WERI-Rb-1 (cell line): ENCODE results near the gene NLGN2.

Experiments used
- DNase-seq: peaks from one replicate; pipeline ENCODE4 v3.0.0-alpha.2; 2020
- H3K27ac ChIP-seq: fragments of 250-450 bp; sonication (Bioruptor Pico); 2 replicates; pipeline ENCODE4 v1.5.1; 2020; ENCODE audit warnings: mild to moderate bottlenecking, moderate library complexity
- H3K27me3 ChIP-seq: fragments of 250-450 bp; sonication (Bioruptor Pico); 2 replicates; pipeline ENCODE4 v1.5.1; 2021; ENCODE audit warnings: mild to moderate bottlenecking, low read depth, moderate library complexity; ENCODE audit not compliant: insufficient read depth, severe bottlenecking
- H3K36me3 ChIP-seq: fragments of 250-450 bp; sonication (Bioruptor Pico); 2 replicates; pipeline ENCODE4 v1.5.1; 2020; ENCODE audit warnings: mild to moderate bottlenecking, moderate library complexity
- H3K4me3 ChIP-seq: 2 replicates; pipeline ENCODE4 v1.5.1; 2011; ENCODE audit warnings: low read depth, mild to moderate bottlenecking, control low read depth, low read length
- H3K9me3 ChIP-seq: fragments of 250-450 bp; sonication (Bioruptor Pico); 2 replicates; pipeline ENCODE4 v1.5.1; 2021; ENCODE audit warnings: mild to moderate bottlenecking, moderate library complexity; ENCODE audit not compliant: severe bottlenecking
- TF ChIP-seq, protein P1 (sequence below): IDR thresholded peaks from 2 replicates; pipeline ENCODE4 v1.5.1; 2011; ENCODE audit warnings: low read depth, mild to moderate bottlenecking, control low read depth, inconsistent platforms, low read length

NLGN2 gene

DNA sequence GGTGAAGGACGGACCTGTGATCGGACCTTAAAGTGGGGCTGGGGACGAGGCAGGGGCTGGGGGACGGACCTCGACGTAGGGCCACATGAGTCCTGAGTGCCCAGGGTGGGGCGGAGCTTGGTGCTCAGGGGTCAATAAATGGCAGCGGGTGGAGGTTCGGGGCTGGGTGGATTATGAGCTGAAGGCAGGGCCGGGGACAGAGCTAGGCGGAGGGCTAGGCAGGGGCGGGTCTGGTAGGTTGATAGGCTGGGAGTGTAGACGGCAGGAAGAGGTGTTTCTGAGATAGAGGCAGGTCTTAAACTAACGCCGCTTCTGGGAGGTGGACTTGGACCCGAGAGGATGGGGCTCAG is 37.9 kb downstream of the NLGN2 start:
- H3K27ac ChIP-seq, result no peak overlapping the region
- no peak for DNase-seq
- H3K27me3 ChIP-seq, result no peaks in the 10 kb centered on the region
- H3K9me3 ChIP-seq, result no peaks in the 10 kb centered on the region
- TF ChIP-seq, protein P1, sequence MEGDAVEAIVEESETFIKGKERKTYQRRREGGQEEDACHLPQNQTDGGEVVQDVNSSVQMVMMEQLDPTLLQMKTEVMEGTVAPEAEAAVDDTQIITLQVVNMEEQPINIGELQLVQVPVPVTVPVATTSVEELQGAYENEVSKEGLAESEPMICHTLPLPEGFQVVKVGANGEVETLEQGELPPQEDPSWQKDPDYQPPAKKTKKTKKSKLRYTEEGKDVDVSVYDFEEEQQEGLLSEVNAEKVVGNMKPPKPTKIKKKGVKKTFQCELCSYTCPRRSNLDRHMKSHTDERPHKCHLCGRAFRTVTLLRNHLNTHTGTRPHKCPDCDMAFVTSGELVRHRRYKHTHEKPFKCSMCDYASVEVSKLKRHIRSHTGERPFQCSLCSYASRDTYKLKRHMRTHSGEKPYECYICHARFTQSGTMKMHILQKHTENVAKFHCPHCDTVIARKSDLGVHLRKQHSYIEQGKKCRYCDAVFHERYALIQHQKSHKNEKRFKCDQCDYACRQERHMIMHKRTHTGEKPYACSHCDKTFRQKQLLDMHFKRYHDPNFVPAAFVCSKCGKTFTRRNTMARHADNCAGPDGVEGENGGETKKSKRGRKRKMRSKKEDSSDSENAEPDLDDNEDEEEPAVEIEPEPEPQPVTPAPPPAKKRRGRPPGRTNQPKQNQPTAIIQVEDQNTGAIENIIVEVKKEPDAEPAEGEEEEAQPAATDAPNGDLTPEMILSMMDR, result no peak
- H3K4me3 ChIP-seq, result no peak overlapping the region
- H3K36me3 ChIP-seq, result no peaks in the 10 kb centered on the region

DNA sequence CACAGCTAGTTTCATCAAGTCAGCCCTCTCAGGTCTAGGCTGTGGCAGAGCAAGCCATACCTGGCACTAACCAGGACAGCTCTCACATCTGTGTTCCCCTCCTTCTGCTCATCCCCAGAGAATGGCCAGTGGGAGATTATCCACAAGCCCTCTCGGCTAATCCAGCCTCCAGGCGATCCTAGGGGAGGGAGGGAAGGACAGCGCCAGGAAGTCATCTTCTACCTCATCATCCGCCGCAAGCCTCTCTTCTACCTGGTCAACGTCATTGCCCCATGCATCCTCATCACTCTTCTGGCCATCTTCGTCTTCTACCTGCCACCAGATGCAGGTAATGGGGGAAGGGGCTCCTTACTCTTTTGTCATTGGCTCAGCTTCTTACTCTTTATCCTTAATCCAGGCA is 40.8 kb downstream of the NLGN2 start:
- TF ChIP-seq, protein P1, result no peak
- H3K27ac ChIP-seq, result no peak overlapping the region
- no peaks in the 10 kb centered on the region for H3K9me3 ChIP-seq
- peak; percentile 74 for DNase-seq
- H3K4me3 ChIP-seq, result no peak overlapping the region
- H3K27me3 ChIP-seq, result no peaks in the 10 kb centered on the region
- H3K36me3 ChIP-seq, result no peaks in the 10 kb centered on the region

DNA sequence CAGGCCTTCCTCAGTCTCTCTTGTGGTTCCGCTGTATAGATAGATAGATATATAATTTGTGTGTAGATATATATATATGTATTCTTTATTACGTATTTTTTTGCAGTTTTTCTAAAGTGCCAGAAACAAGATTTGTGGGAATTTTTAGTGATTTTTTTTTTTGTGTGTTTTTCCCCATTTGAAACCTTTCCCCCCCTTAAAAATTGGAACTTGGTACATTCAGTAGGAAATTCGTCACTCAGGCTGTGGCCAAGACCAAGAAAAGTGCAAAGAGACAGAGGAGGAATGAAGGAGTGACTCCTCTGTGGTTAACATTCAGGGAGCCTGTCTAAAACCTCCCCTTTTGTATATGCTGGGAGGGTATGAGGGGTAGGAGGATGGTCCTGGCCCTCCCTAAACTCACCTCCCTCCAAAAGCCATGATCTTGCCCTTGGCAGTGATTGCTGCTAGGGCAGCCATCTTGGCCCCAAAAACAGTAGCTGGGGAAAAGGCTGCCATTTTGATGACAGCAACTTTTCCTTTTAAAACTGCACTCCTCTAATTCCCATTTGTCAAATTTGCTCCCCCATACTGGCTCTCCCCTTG is 52.4 kb downstream of the NLGN2 start:
- TF ChIP-seq, protein P1, result no peak
- no peak for DNase-seq
- H3K27ac ChIP-seq, result no peak overlapping the region
- no peaks in the 10 kb centered on the region for H3K9me3 ChIP-seq
- H3K36me3 ChIP-seq, result peaks cover 21% of the 10 kb centered on the region
- no peak overlapping the region for H3K4me3 ChIP-seq
- no peaks in the 10 kb centered on the region for H3K27me3 ChIP-seq

DNA sequence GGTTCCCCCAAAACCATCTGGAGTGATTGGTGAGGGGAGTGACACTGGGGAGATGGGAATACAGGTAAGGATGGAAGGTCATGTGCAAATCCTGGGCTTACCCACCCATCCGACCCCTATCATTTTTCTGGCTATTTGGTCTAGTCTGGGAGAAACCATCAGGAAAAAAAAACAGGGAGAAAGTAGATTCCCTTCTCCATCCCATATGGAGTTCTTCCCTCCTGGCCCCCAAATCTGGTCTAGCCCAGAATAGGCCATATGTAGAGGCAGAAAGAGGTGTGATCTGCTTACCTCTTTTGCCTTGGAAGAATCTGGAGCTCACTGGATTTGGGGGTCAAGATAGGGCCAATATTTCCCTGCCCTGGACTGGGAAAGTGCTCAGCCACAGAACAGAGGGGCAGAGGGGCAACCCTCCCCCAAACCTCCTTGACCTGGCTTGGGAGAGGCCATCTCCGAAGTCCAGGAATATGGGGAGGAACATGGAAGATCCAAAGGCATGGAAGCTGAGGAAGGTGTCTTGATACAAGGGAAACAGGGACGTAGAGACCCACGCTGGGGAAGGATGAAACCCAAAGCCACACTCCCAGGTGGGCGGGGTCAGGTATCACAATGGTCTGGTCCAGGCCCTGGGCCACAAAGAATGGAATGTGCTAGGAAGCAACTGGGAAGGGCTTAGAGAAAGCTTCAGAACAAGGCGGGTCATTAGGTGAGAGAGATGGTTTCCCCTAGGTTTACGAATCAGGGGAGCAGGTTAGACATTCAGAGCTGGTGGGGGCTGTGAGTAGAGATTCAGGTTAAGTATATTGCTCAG is 53.4 kb downstream of the NLGN2 start:
- H3K27ac ChIP-seq, result no peak overlapping the region
- TF ChIP-seq, protein P1, result no peak
- no peak for DNase-seq

DNA sequence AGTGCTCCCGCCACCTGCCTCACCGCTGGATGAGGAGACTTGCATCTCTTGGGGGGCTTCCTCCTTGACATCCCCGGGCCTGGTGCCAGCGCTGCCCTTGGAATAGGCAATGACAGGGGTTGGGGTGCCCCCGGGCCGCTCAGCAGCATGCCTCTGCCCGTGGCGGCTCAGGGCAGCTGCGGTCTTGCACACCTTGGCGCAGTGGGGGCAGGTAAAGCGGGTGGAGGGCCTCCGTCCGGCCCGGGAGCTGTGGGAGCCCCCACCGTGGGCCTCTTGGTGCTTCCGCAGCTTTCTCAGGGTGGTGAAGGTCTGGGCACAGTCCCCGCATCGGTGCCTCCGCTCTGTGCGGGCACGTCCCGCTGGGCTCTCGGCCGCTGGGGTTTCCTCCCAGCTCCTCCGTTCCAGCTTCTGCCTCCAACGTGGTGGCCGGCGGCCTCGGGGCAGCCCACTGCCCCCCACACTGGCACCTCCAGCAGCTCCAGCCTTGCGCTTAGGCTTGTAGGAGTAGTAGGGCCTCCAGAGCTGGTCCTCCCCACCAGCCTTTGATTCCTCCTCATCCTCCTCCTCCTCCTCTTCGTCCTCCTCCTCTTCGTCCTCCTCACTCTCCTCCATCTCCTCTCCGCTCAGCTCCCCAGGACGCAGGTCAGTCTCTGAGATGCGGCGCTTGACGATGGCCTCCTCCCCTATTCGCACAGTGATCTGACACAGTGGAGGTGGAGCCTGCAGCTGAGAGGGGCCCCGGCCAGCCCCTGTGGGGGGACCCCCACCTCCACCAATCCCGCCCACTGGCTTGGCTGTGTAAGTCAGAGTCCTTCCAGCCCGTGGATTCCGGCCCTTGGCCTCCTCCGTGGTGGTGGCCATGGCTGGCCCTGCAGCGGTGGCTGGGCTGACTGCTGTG is 55.1 kb downstream of the NLGN2 start:
- TF ChIP-seq, protein P1, result no peak
- Histone ChIP-seq H3K27me3 (no peaks in the 10 kb centered on the region), H3K4me3 (no peak overlapping the region), H3K27ac (no peak overlapping the region), H3K36me3 (peaks cover 29% of the 10 kb centered on the region), H3K9me3 (no peaks in the 10 kb centered on the region)
- no peak for DNase-seq

More for the DNA sequence above, 53.4 kb downstream of the NLGN2 start:
- H3K9me3 ChIP-seq, result no peaks in the 10 kb centered on the region
- H3K36me3 ChIP-seq, result peaks cover 24% of the 10 kb centered on the region
- H3K4me3 ChIP-seq, result no peak overlapping the region
- H3K27me3 ChIP-seq, result no peaks in the 10 kb centered on the region
